Ecto neural progenitor cell (in vitro differentiated cells): Measurements from ENCODE around the gene NXNL1.

Experiments
- DNase-seq: peaks from one replicate; pipeline ENCODE4 v3.0.0-alpha.2; 2018; ENCODE audit warnings: low spot score

The NXNL1 gene

DNA sequence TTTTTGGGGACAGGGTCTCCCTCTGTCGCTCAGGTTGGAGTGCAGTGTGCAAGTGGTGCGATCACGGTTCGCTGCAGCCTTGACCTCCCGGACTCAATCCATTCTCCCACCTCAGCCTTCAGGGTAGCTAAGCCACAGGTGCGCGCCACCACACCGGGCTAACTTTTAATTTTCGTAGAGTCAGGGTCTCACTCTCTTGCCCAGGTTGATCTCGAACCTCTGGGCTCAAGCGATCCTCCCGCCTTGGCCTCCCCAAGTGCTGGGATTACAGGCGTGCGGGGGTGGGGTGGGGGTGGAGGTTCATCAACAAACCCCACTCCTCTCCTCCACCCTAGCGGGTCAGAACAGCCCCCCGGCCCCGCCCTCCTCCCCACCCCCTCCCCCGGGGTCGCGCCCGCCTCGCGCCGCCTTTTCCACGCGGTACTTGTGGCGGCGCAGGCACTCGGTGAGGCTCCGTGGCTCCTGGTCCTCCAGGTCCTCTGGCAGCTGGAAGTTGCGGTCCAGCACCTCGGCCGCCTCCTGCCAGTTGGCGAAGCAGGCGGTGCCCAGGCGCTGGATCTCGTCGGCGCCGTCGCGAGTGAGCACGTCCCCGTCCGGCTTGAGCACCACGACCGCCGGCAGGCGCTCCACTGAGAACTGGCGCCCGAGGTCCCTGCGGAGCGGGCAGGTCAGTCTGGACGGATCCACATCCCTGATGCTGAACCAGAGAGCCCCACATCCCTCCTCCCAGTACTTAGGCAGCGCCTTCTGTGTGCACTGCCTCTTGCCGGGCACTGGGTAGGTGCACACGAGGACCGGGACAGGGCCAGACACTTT, 5.2 kb downstream of the NXNL1 start:
- no peak for DNase-seq

DNA sequence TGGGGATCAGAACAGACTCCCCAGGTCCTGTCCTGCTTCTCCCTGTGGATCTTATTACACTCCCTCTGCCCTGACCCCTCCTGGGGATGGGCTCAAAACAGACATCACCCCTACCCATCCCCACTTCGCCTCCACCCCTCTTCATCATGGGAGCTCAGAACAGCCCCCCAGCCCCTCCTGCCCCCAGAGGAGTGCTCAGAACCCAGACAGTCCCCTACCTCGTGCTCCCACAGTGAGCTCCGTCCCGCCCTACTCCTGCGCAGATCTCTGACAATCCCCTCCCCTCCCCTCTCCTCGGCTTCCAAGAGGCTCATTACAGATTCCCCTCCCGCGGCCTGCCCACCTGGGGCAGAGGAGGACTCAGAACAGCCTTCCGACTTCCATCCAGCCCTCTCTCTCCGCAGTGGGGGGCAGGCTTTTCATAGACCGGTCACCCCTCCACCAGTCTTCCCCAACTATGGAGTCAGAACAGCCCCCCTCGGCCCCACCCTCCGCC, 6.1 kb downstream of the NXNL1 start:
- DNase-seq: no peak

DNA sequence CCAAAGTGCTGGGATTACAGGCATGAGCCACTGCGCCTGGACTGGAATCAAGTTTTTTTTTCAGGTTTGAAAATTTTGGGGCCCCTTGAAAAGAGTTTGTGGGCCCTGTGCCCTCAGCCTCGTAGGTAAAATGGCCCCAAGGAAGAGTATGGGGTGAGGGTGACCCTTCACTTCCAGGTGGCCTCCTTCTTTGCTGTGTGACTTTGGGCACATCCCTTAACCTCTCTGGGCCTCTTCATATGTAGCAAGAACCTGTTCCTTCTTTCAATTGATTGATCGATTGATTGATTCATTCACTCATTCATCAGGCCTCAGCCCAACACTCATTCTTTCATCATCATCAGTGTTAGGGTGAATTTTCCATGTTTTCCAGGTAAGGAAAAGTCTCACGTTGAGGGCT, 8.9 kb downstream of the NXNL1 start:
- no peak for DNase-seq

DNA sequence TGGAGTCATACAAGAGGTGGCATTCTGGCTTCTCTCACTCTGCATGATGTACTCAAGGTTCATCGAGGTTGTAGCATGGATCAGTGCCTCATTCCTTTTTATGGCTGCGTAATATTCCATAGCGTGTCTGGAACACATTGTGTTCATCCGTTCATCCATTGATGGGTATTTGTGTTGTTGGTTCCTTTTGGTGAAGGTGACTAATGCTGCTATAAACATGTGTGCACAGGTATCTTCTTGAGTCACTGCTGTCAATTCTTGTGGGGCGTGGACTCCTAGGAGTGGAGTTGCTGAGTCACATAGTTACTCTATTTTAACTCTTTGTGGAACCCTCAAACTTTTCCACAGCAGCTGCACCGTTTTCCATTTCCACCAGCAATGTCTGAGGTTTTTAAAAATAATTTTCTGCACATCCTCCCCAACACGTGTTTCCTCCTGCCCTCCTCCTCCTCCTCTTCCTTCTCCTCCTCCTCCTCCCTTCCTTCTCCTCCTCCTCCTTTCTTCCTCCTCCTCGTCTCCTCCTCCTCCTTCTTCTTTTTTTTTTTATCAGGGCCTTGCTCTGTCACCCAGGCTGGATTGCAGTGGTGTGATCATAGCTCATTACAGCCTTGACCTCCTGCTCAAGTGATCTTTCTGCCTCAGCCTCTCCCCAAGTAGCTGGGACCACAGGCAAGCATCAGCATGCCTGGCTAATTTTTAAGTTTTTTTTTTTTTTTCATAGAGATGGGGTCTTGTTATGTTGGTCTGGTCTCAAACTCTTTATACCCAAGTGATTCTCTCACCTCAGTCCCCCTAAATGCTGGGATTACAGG, 10.3 kb downstream of the NXNL1 start:
- DNase-seq: no peak

DNA sequence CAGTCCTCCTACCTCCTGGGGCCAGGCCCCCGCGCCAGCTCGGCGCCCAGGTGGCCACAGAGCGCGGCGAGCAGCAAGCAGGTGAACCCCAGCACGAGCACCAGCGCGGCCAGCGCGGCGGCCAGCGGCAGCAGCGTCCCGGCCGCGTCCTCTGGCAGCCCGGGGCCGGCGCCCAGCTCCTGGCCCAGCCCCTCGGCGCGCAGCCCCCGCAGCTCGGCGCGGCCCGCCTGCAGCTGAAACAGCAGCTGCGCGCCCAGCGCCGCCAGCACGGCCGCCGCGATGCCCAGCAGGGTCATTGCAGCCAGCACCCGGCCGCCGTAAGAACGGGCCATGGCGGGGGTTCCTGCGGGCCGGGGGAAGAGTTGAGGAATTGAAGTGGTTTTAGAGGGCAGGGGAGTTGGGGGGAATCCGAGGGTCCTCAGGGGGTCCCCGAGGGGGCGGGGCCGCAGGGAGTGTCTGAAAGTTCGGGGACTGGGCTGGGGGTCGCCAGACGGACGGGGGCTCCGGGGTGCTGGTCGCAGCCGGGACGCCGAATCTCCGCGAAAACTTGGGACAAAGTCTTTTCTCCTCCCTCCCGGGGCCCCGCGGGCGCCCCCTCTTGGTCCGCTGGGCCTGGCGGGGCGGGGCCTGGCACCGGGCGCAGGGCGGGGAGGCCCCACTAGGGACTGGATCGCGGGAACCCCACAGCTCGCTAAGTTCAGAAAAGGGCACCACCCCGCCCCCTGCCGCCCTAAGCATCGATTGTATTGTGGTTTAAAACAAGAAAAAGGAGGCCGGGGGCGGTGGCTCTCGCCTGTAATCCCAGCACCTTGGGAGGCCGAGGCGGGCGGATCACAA, 12.4 kb downstream of the NXNL1 start, which contains the start of gene TMEM221:
Gene TMEM221 (minus strand): TSS at position 538 of the 837 bp plus-strand sequence. CDS start 206 bp downstream, at position 332.
- DNase-seq: peak; percentile 80

DNA sequence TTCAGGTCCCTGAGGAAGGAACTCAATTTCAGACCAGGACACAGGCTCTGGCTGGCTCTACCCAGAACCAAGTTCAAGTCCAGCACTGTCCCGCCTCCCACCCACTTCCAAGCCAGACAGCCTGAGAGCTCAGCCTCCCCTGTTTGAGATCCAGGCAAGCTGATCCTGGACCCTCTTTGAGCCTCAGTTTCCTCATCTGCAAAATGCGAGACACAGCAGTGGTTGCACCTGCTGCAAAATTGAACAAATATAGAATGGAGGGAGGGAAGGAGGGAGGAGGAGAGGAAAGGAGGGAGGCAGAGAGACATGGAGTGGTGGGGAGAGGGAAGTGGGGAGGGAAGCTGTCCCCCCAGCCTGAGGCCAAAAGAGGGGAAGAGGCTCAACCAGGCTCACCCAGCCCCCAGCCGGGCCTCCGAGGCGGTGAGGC, 13.0 kb downstream of the NXNL1 start:
- no peak for DNase-seq

DNA sequence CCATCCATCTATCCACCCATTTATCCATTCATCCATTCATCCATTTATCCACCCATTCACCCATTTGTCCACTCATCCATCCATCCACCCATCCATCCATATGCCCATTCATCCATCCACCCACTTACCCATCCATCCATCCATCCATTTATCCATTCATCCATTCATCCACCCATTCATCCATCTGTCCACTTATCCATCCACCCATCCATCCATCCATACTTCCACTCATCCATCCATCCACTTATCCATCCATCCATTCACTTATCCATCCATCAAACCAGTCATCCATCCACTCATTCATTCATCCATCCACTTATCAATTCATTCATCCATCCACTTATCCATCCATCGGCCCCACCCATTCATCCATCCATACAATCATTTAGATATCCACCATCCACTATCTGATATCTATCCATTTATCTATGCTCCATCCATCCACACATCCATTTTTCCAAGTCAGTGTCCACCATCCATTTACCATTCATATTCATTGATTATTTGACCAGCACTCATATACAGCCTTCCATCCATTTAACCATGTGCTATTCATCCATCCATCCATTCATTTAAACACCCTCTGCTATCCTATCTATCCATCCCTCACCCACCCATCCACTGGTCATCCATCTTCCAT, 15.1 kb downstream of the NXNL1 start:
- DNase-seq: no peak

DNA sequence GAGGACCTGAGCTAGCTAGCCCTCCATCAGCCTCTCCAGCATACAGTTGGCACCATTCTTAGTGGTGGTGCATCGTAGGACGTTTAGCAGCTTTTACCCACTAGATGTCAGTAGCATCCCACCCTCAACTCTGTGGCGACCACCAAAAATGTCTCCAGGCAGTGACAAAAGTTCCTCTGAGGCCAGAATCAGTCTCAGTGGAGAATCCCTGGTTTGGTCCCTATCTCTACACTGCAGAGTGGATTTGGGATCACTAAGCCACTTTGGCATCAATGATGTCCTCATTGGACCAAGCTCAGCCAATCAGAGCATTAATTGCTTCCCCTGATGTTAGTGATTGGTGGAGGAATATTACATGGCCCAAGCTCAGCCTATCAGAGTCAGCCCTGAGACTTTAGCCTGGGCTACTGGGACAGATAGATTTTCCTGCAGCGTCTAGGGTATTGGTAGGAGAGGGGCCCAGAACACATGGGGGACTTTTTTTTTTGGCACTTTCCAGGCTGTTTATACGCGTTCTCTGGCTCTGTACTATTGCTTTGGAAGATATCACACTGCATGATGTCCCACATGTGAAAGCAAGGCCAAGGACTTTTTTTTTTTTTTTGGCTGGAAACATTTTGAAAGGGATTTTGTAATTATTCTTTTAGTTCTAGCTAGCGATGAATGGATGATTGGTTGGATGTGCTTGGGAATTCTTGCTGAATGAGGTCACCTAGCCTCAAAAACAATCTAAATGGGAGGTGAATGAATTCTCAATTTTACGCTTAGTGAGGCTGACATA, 19.3 kb downstream of the NXNL1 start:
- DNase-seq: no peak

DNA sequence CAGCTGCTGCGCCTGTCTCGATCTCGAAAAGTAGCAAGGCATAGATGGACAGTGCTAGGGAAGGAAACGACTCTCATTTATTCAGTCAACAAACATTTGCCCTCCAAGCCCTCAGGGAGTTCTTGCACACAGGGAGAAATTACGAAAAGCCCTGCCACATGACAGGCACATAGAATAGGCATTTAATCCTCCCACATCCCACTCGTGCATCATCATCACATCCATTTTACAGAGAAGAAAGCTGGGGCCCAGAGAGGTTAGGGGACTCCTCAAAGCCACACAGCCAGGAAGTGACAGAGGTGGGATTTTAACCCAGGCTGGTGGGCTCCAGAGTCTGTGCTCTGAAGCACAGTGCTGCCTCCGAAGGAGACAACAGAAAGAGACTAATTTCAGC, 23.9 kb downstream of the NXNL1 start:
- DNase-seq: no peak

DNA sequence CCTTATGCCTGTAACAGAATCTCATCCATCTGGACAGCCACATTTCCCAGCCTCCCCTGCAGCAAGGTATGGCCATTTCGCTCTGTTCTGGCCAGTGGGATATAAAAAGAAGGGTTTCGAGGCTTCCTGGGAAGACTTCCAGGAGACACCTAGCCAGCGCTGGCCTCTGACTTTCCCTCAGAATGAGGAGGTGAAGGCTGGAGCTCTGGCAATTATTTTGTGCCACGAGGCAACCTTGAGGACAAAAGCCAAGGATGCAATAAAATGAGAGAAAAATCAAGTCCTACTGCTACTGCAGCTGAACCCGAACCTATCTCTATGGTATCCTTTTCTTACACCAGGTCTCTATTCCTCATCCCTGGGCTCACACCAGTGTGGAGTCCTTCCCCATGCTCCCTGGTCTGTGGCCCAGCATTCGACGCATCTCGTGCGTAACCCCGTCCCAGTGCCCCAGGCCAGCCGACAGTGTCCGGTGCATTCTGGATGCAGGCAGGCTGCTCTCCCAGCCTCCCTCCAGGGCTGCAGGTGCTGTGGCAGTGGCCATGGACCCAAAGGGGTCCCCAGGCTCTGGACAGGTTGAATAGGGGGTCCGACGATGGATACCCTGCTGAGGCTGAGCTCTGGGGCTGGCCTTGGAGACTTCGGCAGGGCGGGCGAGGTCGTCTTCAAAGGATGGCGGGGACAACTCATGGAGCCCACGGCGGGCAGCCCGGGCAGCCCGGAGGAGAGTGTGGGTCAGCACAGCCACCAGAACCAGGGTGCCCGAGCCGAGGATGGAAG, 24.4 kb downstream of the NXNL1 start:
- no peak for DNase-seq

DNA sequence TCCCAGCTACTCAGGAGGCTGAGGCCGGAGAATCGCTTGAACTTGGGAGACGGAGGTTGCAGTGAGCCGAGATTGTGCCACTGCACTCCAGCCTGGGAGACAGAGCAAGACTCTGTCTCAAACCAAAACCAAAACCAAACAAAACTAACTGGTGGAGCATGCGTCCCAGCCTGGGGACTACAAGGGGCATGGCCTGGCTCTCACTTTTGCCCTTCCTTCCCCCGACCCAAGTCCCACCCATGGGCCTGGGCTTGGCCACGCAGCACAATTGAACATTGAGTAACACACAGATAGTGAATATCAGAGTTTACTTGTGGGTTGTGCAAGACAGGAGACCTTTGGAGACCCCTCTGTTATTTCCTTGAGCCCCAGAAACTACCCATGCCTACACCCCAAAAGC, 25.5 kb downstream of the NXNL1 start:
- DNase-seq: no peak

DNA sequence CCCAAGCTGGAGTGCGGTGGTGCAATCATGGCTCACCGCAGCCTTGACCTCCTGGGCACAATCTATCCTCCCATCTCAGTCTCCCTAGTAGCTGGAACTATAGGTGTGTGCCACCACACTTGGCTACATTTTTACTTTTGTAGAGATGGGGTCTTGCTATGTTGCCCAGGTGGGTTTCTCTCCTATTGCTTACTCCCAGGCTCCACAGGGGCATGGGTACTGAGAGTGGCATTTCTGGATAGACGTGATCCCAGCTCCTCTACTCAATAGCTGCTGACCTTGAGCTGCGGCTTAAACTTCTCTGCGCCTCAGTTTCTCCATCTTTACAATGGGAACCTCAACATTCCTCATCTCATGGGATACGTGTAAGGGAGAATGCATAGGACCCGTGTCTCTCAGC, 29.3 kb downstream of the NXNL1 start:
- DNase-seq: no peak

DNA sequence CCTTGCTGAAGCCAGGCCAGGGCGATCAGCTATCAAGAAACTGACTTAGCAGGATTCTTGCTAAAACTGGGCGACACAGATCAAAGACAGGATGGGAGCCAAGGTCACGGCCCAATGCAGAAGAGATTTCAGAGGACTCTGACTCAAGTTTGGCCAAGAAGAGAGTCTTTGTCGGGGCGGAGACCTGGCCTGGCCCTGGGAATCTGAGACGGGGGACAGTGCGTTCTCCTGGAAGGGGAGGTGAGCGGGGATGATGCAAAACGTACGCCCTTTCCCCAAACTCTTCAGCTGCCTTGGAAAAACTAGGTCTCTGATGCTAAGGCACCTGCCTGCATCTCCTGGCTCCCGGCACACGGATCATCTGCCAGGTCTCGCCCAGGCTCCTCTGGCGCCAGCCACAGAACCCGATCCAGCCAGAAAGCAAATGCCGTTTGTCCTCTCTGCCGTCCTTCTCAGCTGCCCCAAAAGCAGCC, 31.0 kb downstream of the NXNL1 start:
- DNase-seq: no peak

DNA sequence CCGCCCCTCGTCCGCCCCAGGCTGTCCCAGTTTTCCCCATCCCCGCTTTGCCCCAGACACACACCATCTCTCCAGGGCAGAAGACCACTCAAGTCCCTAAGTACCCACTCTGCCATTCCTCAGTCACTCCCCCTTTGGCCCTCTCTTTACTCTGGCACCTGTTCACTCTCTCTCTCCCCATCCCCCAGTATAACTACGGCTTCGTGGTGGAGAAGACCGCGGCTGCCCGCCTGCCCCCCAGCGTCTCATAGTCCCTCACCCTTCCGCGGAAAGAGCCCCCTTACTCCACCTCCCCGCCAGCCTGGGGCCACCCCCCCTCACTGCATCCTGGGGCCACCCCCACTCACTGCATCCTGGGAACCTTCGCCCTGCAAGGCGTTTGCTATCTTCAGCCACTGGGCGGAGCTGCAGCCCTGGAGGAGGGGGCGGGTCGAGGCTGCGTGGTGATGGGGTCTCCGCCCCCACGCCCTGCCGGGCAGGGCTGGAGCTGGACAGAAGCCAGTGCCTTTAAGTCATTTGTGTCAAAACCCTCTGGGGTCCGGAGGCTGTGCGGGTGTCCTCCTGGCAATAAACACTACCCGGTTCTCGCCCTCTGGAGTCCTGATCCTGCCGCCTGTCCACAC, 35.9 kb downstream of the NXNL1 start:
- DNase-seq: peak; percentile 92

DNA sequence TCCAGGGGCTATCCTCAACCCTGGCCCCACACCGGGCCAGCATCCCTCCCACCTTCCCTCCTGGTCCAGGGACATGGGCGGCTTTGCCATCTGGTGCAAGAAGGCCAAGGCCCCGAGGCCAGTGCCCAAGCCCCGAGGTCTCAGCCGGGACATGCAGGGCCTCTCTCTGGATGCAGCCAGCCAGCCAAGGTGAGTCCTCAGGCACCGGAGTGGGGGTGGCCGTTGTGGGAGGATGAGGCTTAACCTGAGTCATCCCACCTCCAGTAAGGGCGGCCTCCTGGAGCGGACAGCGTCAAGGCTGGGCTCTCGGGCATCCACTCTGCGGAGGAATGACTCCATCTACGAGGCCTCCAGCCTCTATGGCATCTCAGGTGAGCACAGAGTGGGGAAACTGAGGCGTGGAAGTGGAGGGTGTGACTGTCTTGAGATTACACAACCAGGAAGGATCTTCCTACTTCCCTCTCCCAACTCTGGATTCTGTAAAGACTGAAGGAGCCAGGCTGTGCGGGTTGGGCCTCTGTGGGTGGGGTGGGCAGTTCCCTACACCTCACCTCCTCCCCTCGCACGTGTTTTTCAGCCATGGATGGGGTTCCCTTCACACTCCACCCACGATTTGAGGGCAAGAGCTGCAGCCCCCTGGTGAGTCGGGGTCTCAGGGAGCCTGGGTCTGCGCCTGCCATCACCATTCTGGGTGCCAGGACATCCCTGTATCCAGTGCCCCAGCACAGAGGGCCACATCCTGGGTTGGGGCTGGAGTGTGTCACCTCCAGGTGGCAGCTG, 37.1 kb downstream of the NXNL1 start:
- DNase-seq: no peak

DNA sequence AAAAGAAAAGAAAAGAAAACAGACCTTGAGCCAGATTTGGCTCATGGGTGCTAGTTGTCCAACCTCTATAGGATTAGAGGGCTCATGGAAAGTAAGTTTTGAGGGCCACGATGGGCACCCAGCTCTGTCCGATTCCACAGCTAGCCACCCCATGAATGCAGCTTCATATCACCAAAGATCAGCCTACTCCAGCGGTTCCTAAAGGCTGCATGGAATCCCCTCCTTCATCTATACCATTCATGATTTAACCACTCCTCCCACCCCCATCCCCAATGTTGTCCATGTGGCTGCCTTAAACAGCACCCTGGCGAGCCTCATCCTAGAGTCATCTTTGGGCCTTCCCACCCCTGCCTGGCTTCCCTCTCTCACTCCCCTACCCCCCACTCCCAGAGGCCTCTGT, 38.8 kb downstream of the NXNL1 start:
- DNase-seq: no peak

DNA sequence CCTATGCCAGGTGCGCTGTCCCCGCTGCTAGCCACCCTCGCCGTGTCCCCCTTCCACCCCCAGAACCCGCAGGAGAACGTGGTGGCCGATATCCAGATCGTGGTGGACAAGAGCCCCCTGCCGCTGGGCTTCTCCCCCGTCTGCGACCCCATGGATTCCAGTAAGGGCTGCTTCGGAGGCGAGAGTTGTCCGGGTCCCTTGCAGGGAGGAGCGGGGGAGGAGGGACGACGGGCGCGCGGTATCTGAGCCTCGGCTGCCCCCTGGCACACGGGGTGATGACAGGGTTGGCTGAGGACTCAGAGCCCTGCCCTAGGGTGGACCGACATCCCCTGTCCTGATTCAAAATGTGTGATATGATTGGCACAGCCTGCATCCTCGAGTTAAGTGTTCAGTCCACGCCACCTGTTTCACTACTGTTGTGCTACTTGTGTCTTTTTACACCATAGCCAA, 40.2 kb downstream of the NXNL1 start:
- peak; percentile 72 for DNase-seq
